GM18505 (cell line): Measurements from ENCODE around the gene ATRAID.
"Not testable (repeated sequence)": the region's sequence is repeated elsewhere in the genome, so short reads cannot be mapped to it uniquely, and the experiment has no call there.

Experiments
- ATAC-seq: cut with Tn5 transposase; IDR thresholded peaks from one replicate; pipeline ENCODE4 v1.9.1; 2021; ENCODE audit not compliant: unreplicated experiment
- POLR2A ChIP-seq: IDR thresholded peaks from 4 replicates; pipeline ENCODE4 v1.6.1; 2011; ENCODE audit warnings: borderline replicate concordance; ENCODE audit not compliant: insufficient read depth, insufficient read length; ENCODE audit errors: extremely low read depth

Gene ATRAID, protein sequence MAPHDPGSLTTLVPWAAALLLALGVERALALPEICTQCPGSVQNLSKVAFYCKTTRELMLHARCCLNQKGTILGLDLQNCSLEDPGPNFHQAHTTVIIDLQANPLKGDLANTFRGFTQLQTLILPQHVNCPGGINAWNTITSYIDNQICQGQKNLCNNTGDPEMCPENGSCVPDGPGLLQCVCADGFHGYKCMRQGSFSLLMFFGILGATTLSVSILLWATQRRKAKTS

DNA sequence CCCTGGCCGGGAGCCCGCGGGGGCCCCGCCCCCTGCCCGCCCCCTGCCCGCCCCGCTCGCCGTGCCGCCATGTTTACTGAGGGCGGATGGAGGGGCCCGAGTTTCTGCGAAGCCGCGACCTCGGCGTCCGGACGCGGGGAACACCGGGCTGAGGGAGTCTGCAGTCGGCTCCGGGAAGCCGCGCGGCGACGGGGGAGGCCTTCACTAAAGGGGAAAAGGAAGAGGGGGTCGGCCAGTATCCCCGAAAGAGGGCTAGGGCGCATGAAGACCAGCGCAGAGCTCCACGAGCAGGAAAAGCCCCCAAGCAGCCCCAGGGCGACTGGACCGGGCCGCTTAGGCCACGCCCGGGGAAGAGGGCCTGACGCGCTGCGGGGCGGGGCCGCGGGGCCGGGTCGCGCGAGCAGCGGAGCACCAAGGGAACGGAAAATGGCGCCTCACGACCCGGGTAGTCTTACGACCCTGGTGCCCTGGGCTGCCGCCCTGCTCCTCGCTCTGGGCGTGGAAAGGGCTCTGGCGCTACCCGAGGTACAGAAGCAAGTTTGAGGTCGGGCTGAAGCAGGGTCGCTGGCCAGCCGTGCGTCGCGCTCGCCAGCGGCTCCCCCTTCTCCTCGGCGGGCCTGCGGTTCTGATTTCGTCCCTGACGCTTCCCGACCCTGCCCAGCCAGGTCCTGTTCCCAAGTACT is at the start of gene ATRAID, which contains the start of gene SLC5A6:
ATRAID (plus strand) TSS at position 99 of the 683 bp plus-strand sequence; CDS start at position 427, 328 bp downstream.
SLC5A6 (minus strand) TSS at position 326 of the 683 bp plus-strand sequence. CDS start 4,618 bp downstream, outside the sequence.
- TF ChIP-seq POLR2A = peak; percentile 96
- peak; percentile 74 for ATAC-seq

DNA sequence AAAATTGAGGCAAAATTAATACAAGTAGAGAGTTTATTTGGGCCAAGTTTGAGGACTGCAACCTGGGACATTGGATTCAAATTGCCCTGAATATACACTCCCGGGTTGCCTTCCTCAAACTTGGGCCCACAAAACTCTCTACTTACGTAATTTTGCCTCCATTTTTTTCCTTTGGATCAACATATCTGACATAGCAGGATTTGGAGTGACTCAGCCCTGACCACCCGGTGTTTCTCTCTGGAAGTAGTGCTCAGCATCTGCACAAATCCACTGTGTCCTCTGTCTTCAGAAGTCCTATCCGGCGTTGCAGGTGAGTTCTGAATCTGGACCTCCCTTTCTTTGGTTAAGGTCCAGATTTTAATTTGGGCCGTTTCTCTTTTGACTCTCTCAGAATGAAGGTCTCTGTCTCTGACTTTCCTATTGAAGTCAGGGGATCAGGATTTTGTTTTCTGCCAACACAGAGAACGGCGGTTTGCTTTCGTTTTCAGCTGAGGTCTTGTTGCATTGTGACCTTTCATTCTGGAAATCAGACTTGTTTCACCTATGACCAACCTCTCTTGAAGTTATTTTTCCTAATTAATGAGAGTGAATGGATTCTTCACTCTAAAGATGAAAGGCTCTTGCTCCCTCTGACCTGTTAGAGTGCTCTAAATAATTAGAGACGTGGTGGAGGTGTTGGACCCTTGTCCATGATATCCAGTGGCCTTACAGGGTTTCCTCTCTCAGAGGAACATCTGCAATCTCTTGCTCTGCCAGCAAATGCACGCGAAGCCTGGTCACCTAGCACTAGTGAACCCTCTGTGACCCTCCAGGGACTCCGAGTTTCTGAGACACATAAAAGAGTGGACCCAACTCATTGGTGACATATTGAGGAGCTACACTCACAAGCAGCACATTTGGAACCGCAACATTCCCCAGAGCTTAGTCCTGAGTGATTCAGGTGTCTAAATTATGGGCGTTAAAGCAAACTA is 49.4 kb upstream of the ATRAID start:
- no peak for ATAC-seq

DNA sequence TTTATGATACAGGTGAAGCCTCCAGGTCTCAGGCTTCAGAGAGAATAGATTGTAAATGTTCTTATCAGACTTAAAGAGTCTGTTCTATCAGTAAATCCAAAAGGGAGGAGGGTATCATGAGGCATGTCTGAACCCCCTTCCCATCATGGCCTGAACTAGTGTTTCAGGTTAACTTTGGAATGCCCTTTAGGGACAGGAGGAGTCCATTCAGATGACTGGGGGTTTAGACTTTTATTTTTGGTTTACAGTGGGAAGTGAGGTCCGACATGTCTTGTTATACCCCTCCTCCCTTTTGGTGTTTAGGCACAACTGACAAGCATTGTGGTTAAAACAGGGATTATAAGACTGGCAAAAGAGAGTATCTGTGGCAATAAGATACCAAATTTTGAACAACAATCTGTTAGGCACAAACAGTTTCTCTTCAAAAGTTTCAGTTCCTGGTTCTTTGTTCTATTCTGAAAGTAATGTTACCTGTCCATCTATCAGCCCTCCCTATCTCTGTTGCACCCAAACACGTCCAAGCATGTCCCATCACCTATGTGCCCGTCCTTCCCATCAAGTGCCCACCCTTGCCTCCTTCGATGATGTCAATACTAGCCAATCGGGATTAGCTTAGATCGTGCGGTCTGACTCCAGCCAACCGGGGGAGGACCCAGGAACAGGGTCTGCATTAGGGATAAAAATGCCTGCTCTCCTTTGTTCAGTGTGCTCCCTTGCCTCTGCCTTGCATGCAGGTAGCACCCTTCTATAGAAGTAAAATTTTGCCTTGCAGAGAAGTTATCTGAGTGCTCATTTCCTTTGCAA is 46.7 kb upstream of the ATRAID start:
- no peak for ATAC-seq
- no peak for TF ChIP-seq POLR2A

More for the DNA sequence above, 49.4 kb upstream of the ATRAID start:
- no peak for TF ChIP-seq POLR2A

DNA sequence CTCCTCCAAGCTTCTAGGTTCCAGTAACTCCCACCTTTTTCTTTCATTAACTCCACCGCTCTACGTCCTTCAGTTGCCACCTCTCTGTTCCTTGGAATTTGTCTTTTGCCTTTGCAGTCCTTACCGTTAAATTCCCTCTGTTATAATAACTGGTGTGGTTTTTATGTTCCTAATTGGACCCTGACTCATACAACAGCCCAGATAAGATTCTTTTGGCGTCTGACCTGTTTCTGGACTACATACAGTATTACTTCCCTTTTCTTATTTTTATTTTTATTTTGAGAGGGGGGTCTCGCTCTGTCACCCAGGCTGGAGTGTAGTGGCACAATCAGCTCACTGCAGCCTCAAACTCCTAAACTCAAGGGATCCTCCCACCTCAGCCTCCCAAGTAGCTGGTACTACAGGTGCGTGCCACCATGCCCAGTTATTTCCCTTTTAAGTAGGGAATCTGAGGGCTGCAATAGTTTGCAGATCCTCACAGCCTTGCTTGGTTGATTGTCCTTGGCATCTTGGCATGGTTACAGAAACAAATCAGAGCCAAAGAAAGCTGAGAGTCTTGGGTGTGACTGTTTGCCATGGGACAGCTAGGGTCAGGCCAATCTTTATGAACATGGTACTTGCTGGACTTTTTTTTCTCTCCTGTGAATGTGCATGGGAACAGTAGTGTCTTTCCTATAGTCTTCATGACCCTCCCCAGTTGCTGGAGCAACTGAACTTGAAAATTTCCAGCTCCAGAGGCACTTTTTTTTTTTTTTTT is 41.1 kb upstream of the ATRAID start:
- no peak for TF ChIP-seq POLR2A

DNA sequence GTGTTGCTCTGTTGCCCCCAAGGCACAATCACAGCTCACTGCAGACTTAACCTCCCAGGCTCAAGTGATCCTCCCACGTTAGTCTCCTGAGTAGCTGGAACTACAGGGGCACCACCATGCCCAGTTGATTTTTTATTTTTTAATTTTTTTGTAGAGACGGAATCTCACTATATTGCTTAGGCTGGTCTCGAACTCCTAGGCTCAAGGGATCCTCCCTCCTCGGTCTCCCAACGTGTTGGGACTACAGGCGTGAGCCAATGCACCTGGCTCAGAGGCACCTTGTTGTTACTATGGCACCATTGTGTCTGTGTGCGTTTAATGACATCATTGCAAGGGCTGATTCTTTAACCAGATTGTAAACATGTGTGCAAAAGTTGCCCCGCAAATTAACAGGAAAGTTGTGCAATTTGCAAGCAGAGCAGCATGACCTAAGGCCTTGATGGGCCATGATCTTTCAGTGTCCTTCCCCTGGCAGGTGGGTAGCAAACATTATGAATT is 40.4 kb upstream of the ATRAID start:
- no peak for ATAC-seq
- no peak for TF ChIP-seq POLR2A

More for the DNA sequence above, 41.1 kb upstream of the ATRAID start:
- ATAC-seq = no peak

DNA sequence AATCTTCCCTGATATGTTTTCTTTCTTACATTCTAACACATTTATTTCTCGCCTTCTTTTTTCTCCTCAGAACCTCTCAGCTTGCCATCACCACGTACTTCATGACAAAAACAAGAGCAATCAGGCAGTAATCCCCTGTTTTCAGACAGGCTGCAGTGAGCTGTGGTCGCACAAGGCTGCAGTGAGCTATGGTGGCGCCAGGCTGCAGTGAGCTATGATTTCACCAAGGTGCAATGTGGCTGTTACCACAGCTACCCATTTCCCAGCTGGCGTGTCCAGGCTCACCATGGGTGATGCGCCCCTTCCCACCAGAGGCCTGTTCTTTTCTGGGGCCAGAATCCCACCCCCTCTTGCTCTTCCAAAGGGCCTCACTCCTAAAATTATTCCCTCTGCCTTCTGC is 37.2 kb upstream of the ATRAID start:
- ATAC-seq = no peak
- no peak for TF ChIP-seq POLR2A

DNA sequence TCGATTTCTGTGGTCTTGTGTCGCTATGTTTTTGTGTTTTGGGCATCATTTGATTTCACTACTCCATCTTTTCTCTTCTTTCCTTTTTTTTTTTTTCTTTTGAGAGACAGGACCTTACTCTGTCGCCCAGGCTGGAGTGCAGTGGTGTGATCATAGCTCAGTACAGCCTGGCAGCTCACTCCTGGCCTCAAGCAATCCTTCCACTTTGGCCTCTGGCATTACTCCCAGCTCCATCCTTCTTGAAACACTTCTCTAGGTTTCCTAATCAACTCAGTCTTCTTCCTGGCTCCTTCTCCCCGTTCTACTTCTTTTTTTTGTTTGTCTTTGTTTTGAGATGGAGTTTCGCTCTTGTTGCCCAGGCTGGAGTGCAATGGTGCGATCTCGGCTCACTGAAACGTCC is 36.5 kb upstream of the ATRAID start:
- TF ChIP-seq POLR2A = no peak
- ATAC-seq = no peak

DNA sequence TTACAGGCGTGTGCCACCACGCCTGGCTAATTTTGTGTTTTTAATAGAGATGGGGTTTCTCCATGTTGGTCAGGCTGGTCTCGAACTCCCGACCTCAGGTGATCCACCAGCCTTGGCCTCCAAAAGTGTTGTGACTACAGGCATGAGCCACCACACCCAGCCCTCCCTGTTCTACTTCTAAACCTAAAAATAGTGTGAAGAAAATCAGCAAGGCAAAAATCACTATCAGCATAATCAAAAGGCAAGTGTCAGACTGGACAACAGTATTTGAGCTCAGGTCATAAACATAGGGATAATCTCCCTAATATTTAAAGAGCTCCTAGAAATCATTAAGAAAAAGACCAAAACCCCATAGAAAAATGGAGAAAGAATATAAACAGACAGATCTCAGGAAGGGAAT is 36.1 kb upstream of the ATRAID start:
- ATAC-seq = not testable (repeated sequence)

DNA sequence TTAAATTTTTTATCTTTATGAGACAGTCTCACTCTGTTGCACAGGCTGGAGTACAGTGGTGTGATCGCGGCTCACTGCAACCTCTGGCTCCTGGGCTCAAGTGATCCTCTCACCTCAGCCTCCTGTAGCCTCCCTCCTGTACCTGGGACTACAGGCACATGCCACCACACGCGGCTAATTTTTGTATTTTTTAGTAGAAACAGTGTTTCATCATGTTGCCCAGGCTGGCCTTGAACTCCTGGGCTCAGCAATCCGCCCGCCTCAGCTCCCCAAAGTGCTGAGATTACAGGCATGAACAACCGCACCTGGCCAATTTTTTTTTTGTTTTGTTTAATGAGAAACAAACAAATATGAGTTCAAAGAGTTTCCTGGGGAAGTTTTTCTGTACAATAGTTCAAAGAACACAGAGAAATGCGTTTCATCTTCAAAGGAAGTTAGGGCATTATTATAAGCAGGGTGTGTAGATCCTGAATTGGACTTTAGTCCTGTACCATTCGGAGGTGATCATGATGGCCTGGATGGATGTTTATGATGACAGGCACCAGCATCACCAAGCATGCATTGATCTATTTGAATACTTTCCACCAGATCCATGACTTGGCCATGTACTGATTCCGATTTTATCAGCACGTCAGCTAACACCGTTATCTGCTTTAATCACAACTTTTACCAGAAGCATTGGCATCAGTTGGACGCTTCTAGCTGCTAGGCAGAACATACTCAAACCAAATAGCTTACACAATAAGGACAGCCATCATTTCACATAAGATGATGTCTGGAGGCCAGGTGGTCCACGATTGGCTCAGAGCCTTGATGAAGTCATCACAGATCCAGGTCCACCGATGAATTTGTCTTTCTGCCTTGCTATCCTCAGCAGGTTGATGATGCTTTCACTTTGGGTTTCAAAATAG is 34.1 kb upstream of the ATRAID start:
- no peak for ATAC-seq
- TF ChIP-seq POLR2A = no peak

DNA sequence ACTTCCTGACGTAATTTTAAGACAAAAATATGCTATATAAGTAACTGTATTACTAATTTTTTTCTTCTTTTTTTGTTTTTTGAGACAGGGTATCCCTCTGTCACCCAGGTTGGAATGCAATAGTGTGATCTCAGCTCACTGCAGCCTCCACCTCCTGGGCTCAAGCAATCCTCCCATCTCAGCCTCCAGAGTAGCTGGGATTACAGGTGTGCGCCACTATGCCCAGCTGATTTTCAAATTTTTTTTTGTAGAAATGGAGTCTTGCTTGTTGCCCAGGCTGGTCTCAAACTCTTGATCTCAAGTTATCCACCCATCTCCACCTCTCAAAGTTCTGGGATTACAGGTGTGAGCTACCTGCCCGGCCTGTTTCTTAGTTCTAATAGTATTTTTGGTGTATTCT is 33.4 kb upstream of the ATRAID start:
- no peak for ATAC-seq
- no peak for TF ChIP-seq POLR2A

DNA sequence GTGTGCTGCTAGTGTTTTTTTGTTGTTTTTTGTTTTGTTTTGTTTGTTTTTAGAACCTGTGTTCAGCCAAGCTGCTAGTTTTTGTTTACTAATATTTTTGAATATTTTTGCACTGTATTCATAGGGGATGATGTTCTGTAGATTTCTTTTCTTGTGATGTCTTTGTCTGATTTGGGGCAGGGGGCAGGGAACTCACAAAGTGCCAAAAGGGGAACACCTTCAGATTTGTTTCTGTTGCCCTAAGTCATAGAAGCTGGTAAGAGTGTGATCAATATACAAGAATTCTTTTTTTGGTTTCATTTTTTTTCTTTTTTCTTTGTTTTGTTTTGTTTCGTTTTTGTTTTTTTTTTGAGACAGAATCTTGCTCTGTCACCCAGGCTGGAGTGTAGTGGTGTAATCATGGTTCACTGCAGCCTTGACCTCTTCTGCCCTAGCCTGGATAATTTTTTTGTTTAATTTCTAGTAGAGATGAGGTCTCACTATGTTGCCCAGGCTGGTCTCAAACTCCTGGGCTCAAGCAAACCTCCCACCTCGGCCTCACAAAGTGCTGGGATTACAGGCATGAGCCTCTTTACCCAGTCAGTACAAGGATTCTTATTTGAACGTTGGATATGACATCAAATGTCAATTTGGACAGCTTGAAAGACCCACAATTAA is 32.4 kb upstream of the ATRAID start:
- no peak for TF ChIP-seq POLR2A
- no peak for ATAC-seq

DNA sequence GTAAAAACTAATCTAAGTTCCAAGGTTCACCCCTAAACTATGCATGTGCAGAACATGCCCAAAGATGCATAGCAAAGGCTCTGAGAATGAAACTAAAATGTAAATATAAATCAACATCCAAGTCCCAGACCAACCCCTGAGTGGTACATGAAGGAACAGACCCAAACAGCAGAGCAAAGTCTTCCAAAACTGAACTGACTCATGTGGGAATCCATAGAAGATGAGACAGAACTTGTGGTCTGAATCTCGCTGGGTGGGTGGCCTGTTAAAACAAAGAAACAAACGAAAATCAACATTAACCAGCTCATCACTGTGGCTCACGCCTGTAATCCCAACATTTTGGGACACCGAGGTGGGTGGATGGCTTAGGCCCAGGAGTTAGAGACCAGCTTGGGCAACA is 29.5 kb upstream of the ATRAID start:
- TF ChIP-seq POLR2A = no peak
- no peak for ATAC-seq
